Trophoblast cell (in vitro differentiated cells and primary cell): ENCODE results near the gene ANAPC5.

Source experiments
- DNase-seq, 2 donors: peaks; one replicate each; pipeline ENCODE4 v3.0.0-alpha.2; 2016
- H2AFZ ChIP-seq: 2 replicates; pipeline ENCODE4 v1.6.1; 2013; ENCODE audit warnings: low read length, moderate library complexity, mild to moderate bottlenecking; ENCODE audit not compliant: insufficient read depth, poor library complexity
- H2AK5ac ChIP-seq: 2 replicates; pipeline ENCODE4 v1.6.1; 2013; ENCODE audit warnings: mild to moderate bottlenecking, low read length
- H2BK120ac ChIP-seq: 2 replicates; pipeline ENCODE4 v1.6.1; 2013; ENCODE audit warnings: low read length, mild to moderate bottlenecking, moderate library complexity; ENCODE audit not compliant: insufficient read depth, poor library complexity
- H2BK12ac ChIP-seq: 2 replicates; pipeline ENCODE4 v1.6.1; 2013; ENCODE audit warnings: mild to moderate bottlenecking, low read length, moderate library complexity
- H2BK5ac ChIP-seq: 2 replicates; pipeline ENCODE4 v1.6.1; 2013; ENCODE audit warnings: low read length, low read depth, moderate library complexity, mild to moderate bottlenecking; ENCODE audit not compliant: poor library complexity
- H3K14ac ChIP-seq: 2 replicates; pipeline ENCODE4 v1.6.1; 2013; ENCODE audit warnings: mild to moderate bottlenecking, low read length
- H3K18ac ChIP-seq: 2 replicates; pipeline ENCODE4 v1.6.1; 2013; ENCODE audit warnings: mild to moderate bottlenecking, low read length
- H3K23ac ChIP-seq: 2 replicates; pipeline ENCODE4 v1.6.1; 2013; ENCODE audit warnings: low read length
- H3K27ac ChIP-seq: 2 replicates; pipeline ENCODE4 v1.5.1; 2013; ENCODE audit warnings: low read depth, mild to moderate bottlenecking, inconsistent platforms, low read length, moderate library complexity
- H3K27me3 ChIP-seq: 2 replicates; pipeline ENCODE4 v1.6.1; 2013; ENCODE audit warnings: inconsistent platforms, mild to moderate bottlenecking, low read length, moderate library complexity; ENCODE audit not compliant: insufficient read depth
- H3K36me3 ChIP-seq, 2 experiments: 1 replicate in 1 of 2; 2 replicates in 1 of 2; pipeline ENCODE4 v1.6.1; 2013; ENCODE audit warnings: low read length in 2 of 2, mild to moderate bottlenecking in 2 of 2, moderate library complexity in 1 of 2; ENCODE audit not compliant: insufficient read depth in 2 of 2, control insufficient read depth in 1 of 2
- H3K4ac ChIP-seq: 2 replicates; pipeline ENCODE4 v1.6.1; 2013; ENCODE audit warnings: low read depth, mild to moderate bottlenecking, low read length, moderate library complexity
- H3K4me1 ChIP-seq, 2 experiments: 1 replicate in 1 of 2; 2 replicates in 1 of 2; pipeline ENCODE4 v1.6.1; 2013; ENCODE audit warnings: low read length in 2 of 2, mild to moderate bottlenecking in 2 of 2, moderate library complexity in 1 of 2; ENCODE audit not compliant: insufficient read depth in 2 of 2, control insufficient read depth in 1 of 2
- H3K4me2 ChIP-seq: 2 replicates; pipeline ENCODE4 v1.6.1; 2013; ENCODE audit warnings: inconsistent platforms, mild to moderate bottlenecking, low read length, moderate library complexity
- H3K4me3 ChIP-seq: 2 replicates; pipeline ENCODE4 v1.5.1; 2013; ENCODE audit warnings: mild to moderate bottlenecking, low read depth, low read length, inconsistent platforms
- H3K79me1 ChIP-seq: one replicate; pipeline ENCODE4 v1.6.1; 2013; ENCODE audit warnings: low read length
- H3K79me2 ChIP-seq: 2 replicates; pipeline ENCODE4 v1.6.1; 2013; ENCODE audit warnings: low read length, mild to moderate bottlenecking; ENCODE audit not compliant: control insufficient read depth, insufficient read depth, poor library complexity
- H3K9ac ChIP-seq: 2 replicates; pipeline ENCODE4 v1.6.1; 2013; ENCODE audit warnings: mild to moderate bottlenecking, low read length
- H3K9me3 ChIP-seq: 2 replicates; pipeline ENCODE4 v1.6.1; 2013; ENCODE audit warnings: low read depth, mild to moderate bottlenecking, control low read depth, inconsistent platforms, low read length; ENCODE audit not compliant: insufficient read depth
- H4K12ac ChIP-seq: 2 replicates; pipeline ENCODE4 v1.6.1; 2013; ENCODE audit warnings: low read depth, mild to moderate bottlenecking, low read length, moderate library complexity
- H4K8ac ChIP-seq: 2 replicates; pipeline ENCODE4 v1.6.1; 2013; ENCODE audit warnings: low read depth, mild to moderate bottlenecking, low read length, moderate library complexity
- H4K91ac ChIP-seq: one replicate; pipeline ENCODE4 v1.6.1; 2013; ENCODE audit warnings: low read depth, mild to moderate bottlenecking, low read length, moderate library complexity
- WGBS: extraction: QIAGEN DNeasy Blood & Tissue Kit; methylation state at CpG from one replicate; pipeline ENCODE4 v1.1.7; 2013; ENCODE audit warnings: missing lambda C conversion rate; ENCODE audit not compliant: insufficient read length, insufficient coverage; ENCODE audit errors: extremely low coverage; 5-methylcytosine and 5-hydroxymethylcytosine counted together

The ANAPC5 gene

GRCh38 chr12:121264135-121264534 lies 88.1 kb downstream of the ANAPC5 start:
- Histone ChIP-seq H3K4ac (no peak overlapping the region), H2BK120ac (no peak overlapping the region), H3K9me3 (no peaks in the 10 kb centered on the region), H4K91ac (no peak overlapping the region), H3K27me3 (no peaks in the 10 kb centered on the region), H4K12ac (no peak overlapping the region), H3K4me2 (no peak overlapping the region), H2BK5ac (no peak overlapping the region), H3K36me3 (peaks cover 18 to 25% of the 10 kb centered on the region in 2 experiments), H3K4me1 (no peaks in the 10 kb centered on the region), H2AK5ac (no peak overlapping the region), H3K18ac (no peak overlapping the region), H3K14ac (no peak overlapping the region), H4K8ac (no peak overlapping the region), H3K27ac (no peak overlapping the region), H2AFZ (no peak overlapping the region), H3K79me1 (no peaks in the 10 kb centered on the region), H3K9ac (no peak overlapping the region), H3K23ac (peak overlapping the region; percentile 46), H3K79me2 (no peaks in the 10 kb centered on the region), H3K4me3 (no peak overlapping the region), H2BK12ac (no peak overlapping the region)
- DNase-seq, result no peak
- WGBS, result no CpG with 5 or more reads among the region's 8 CpGs

GRCh38 chr12:121263206-121263935 lies 88.8 kb downstream of the ANAPC5 start:
- H3K4me1 ChIP-seq, result no peaks in the 10 kb centered on the region
- no peaks in the 10 kb centered on the region for H3K27me3 ChIP-seq
- H3K27ac ChIP-seq, result no peak overlapping the region
- no peak overlapping the region for H3K14ac ChIP-seq
- H3K23ac ChIP-seq, result no peak overlapping the region
- no peak overlapping the region for H3K9ac ChIP-seq
- no peak for DNase-seq
- no peaks in the 10 kb centered on the region for H3K79me2 ChIP-seq
- no peak overlapping the region for H4K12ac ChIP-seq
- H2BK12ac ChIP-seq, result no peak overlapping the region
- no peaks in the 10 kb centered on the region for H3K9me3 ChIP-seq
- H3K79me1 ChIP-seq, result no peaks in the 10 kb centered on the region
- no peak overlapping the region for H2AK5ac ChIP-seq
- no CpG with 5 or more reads among the region's 10 CpGs for WGBS
- no peak overlapping the region for H4K8ac ChIP-seq
- no peak overlapping the region for H2BK5ac ChIP-seq
- no peak overlapping the region for H3K4me2 ChIP-seq
- H3K4ac ChIP-seq, result no peak overlapping the region
- no peak overlapping the region for H2AFZ ChIP-seq
- H3K4me3 ChIP-seq, result no peak overlapping the region
- no peak overlapping the region for H4K91ac ChIP-seq
- H3K36me3 ChIP-seq, result peaks cover 14 to 18% of the 10 kb centered on the region in 2 experiments
- no peak overlapping the region for H3K18ac ChIP-seq
- H2BK120ac ChIP-seq, result no peak overlapping the region

GRCh38 chr12:121261398-121261797 lies 90.8 kb downstream of the ANAPC5 start:
- Histone ChIP-seq H3K9ac (no peak overlapping the region), H3K79me1 (no peaks in the 10 kb centered on the region), H4K12ac (no peak overlapping the region), H2BK120ac (no peak overlapping the region), H3K27me3 (no peaks in the 10 kb centered on the region), H4K91ac (no peak overlapping the region), H3K4me3 (no peak overlapping the region), H3K9me3 (no peaks in the 10 kb centered on the region), H3K79me2 (no peaks in the 10 kb centered on the region), H3K36me3 (peaks cover 13 to 17% of the 10 kb centered on the region in 2 experiments), H4K8ac (no peak overlapping the region), H2BK5ac (no peak overlapping the region), H3K23ac (no peak overlapping the region), H3K4me1 (no peaks in the 10 kb centered on the region), H3K4ac (no peak overlapping the region), H3K27ac (no peak overlapping the region), H2AFZ (no peak overlapping the region), H2AK5ac (no peak overlapping the region), H2BK12ac (no peak overlapping the region), H3K14ac (no peak overlapping the region), H3K18ac (no peak overlapping the region), H3K4me2 (no peak overlapping the region)
- no peak for DNase-seq
- WGBS, result no CpG with 5 or more reads among the region's 6 CpGs

GRCh38 chr12:121260091-121260490 lies 92.1 kb downstream of the ANAPC5 start:
- Histone ChIP-seq H2AFZ (no peak overlapping the region), H4K12ac (no peak overlapping the region), H3K79me2 (no peaks in the 10 kb centered on the region), H4K91ac (no peak overlapping the region), H2BK120ac (no peak overlapping the region), H3K27me3 (no peaks in the 10 kb centered on the region), H3K14ac (no peak overlapping the region), H3K9ac (no peak overlapping the region), H3K4me2 (no peak overlapping the region), H3K18ac (no peak overlapping the region), H3K23ac (no peak overlapping the region), H4K8ac (no peak overlapping the region), H3K36me3 (peaks cover 15 to 17% of the 10 kb centered on the region in 2 experiments), H3K79me1 (no peaks in the 10 kb centered on the region), H2BK12ac (no peak overlapping the region), H3K9me3 (no peaks in the 10 kb centered on the region), H3K4me1 (no peaks in the 10 kb centered on the region), H3K27ac (no peak overlapping the region), H2AK5ac (no peak overlapping the region), H3K4me3 (no peak overlapping the region), H2BK5ac (no peak overlapping the region), H3K4ac (no peak overlapping the region)
- DNase-seq, result no peak
- WGBS, result no CpG with 5 or more reads among the region's 7 CpGs
